SK-N-SH (cell line): ENCODE results near the gene ADGRG2. TPM values are rescaled to one million over a fixed set of nuclear protein-coding genes. Genes with fewer than 3 reads are reported as not detected.
"Not testable (repeated sequence)": the region's sequence is repeated elsewhere in the genome, so short reads cannot be mapped to it uniquely, and the experiment has no call there.

Source experiments
- CTCF ChIA-PET: fragments of 300-600, 350-600 bp; formaldehyde crosslinking; extraction: SDS; loops from one replicate; lab custom pipeline; 2021; lab: Yijun Ruan, JAX
- POLR2A ChIA-PET: fragments of 350-600 bp; sonication (Branson Sonifier 250); formaldehyde crosslinking; extraction: SDS; loops from one replicate; lab custom pipeline; 2020; ENCODE audit warnings: antibody characterized with exemption, inconsistent platforms; lab: Yijun Ruan, JAX
- DNase-seq: peaks from one replicate; pipeline ENCODE4 v3.0.0; 2012
- H2AFZ ChIP-seq: fragments of 200-600 bp; sonication (generic); 2 replicates; pipeline ENCODE4 v1.8.1; 2016; ENCODE audit warnings: antibody characterized with exemption, mild to moderate bottlenecking, low read depth
- H3F3A ChIP-seq: fragments of 200-600 bp; sonication (generic); replicated peaks from 2 replicates; pipeline ENCODE3; 2016; ENCODE audit warnings: antibody characterized with exemption, mild to moderate bottlenecking; ENCODE audit not compliant: insufficient read depth
- H3K27ac ChIP-seq, 2 experiments: fragments of 200-500 bp in 1 of 2; fragments of 200-600 bp in 1 of 2; sonication (Bioruptor generic) in 1 of 2; sonication (generic), shearing (Covaris generic) in 1 of 2; 2 replicates each; pipeline versions ENCODE4 v1.5.1 to v1.6.1; 2014 to 2016; ENCODE audit warnings: low read depth in 2 of 2, inconsistent platforms in 1 of 2, low read length in 1 of 2, mild to moderate bottlenecking in 1 of 2, mixed read lengths in 1 of 2
- H3K27me3 ChIP-seq: fragments of 200-600 bp; sonication (generic), shearing (Covaris generic); 2 replicates; pipeline ENCODE4 v1.6.1; 2016; ENCODE audit warnings: mixed run types; ENCODE audit not compliant: insufficient read depth
- H3K36me3 ChIP-seq, 2 experiments: fragments of 200-500 bp in 1 of 2; fragments of 200-600 bp in 1 of 2; sonication (Bioruptor generic) in 1 of 2; sonication (generic) in 1 of 2; replicated peaks in 1 of 2; 2 replicates each; pipeline versions ENCODE3 to v1.5.1; 2014 to 2016; ENCODE audit warnings: low read length in 1 of 2, mild to moderate bottlenecking in 1 of 2; ENCODE audit not compliant: insufficient read depth in 2 of 2, control insufficient read depth in 1 of 2
- H3K4me1 ChIP-seq, 2 experiments: fragments of 200-500 bp in 1 of 2; fragments of 200-600 bp in 1 of 2; sonication (Bioruptor generic) in 1 of 2; sonication (generic), shearing (Covaris generic) in 1 of 2; 2 replicates each; pipeline versions ENCODE4 v1.5.1 to v1.6.1; 2014 to 2016; ENCODE audit warnings: low read depth in 1 of 2, low read length in 1 of 2, mixed run types in 1 of 2; ENCODE audit not compliant: insufficient read depth in 2 of 2, control insufficient read depth in 1 of 2
- H3K4me2 ChIP-seq: fragments of 200-600 bp; sonication (generic), shearing (Covaris generic); 2 replicates; pipeline ENCODE4 v1.6.1; 2017; ENCODE audit warnings: mixed run types
- H3K4me3 ChIP-seq, 2 experiments: fragments of 200-500 bp in 1 of 2; fragments of 200-600 bp in 1 of 2; sonication (Bioruptor generic) in 1 of 2; sonication (generic), shearing (Covaris generic) in 1 of 2; 2 replicates each; pipeline versions ENCODE4 v1.5.1 to v1.8.1; 2014 to 2016; ENCODE audit warnings: low read depth in 2 of 2, inconsistent platforms in 1 of 2, low read length in 1 of 2, mild to moderate bottlenecking in 1 of 2, mixed read lengths in 1 of 2, moderate library complexity in 1 of 2
- H3K79me2 ChIP-seq: fragments of 200-600 bp; sonication (generic); 2 replicates; pipeline ENCODE4 v1.8.1; 2017; ENCODE audit warnings: mild to moderate bottlenecking; ENCODE audit not compliant: insufficient read depth
- H3K9ac ChIP-seq: fragments of 200-600 bp; sonication (generic); 2 replicates; pipeline ENCODE4 v1.6.1; 2017; ENCODE audit warnings: mixed run types
- H3K9me2 ChIP-seq: fragments of 200-600 bp; sonication (generic); 2 replicates; pipeline ENCODE4 v1.6.1; 2017; ENCODE audit warnings: mixed run types
- H3K9me3 ChIP-seq: fragments of 200-600 bp; sonication (generic); 2 replicates; pipeline ENCODE4 v1.6.1; 2017; ENCODE audit warnings: mixed run types, mild to moderate bottlenecking, moderate library complexity
- H4K20me1 ChIP-seq: fragments of 200-600 bp; sonication (generic); 2 replicates; pipeline ENCODE4 v1.6.1; 2017; ENCODE audit warnings: mild to moderate bottlenecking, mixed run types; ENCODE audit not compliant: insufficient read depth
- CHD2 ChIP-seq: fragments of 150-350 bp; IDR thresholded peaks from 2 replicates; pipeline ENCODE4 v1.6.1; 2018; ENCODE audit warnings: low read length; ENCODE audit not compliant: partially characterized antibody
- CTCF ChIP-seq: fragments of 200-600 bp; sonication (generic); IDR thresholded peaks from 2 replicates; pipeline ENCODE4 v1.6.1; 2017; ENCODE audit warnings: antibody characterized with exemption, mild to moderate bottlenecking, moderate library complexity
- EZH2phosphoT487 ChIP-seq: fragments of 200-600 bp; sonication (generic); IDR thresholded peaks from 2 replicates; pipeline ENCODE4 v1.6.1; 2017; ENCODE audit warnings: low read depth, mixed run types, mild to moderate bottlenecking, antibody characterized with exemption, moderate library complexity, borderline replicate concordance
- GABPA ChIP-seq: IDR thresholded peaks from 2 replicates; pipeline ENCODE4 v1.4.0; 2012; ENCODE audit warnings: low read depth, mild to moderate bottlenecking
- NRF1 ChIP-seq: IDR thresholded peaks from 2 replicates; pipeline ENCODE4 v1.6.1; 2012; ENCODE audit warnings: low read depth, mild to moderate bottlenecking, low read length
- PBX3 ChIP-seq: IDR thresholded peaks from 2 replicates; pipeline ENCODE4; 2012
- POLR2AphosphoS5 ChIP-seq: IDR thresholded peaks from 2 replicates; pipeline ENCODE4 v1.6.1; 2012; ENCODE audit warnings: low read depth, low read length
- RAD21 ChIP-seq: IDR thresholded peaks from 2 replicates; pipeline ENCODE4 v1.6.1; 2012; ENCODE audit warnings: mild to moderate bottlenecking, low read length
- SIN3A ChIP-seq: IDR thresholded peaks from 2 replicates; pipeline ENCODE4 v1.6.1; 2012; ENCODE audit warnings: low read depth, mild to moderate bottlenecking, low read length, moderate library complexity, borderline replicate concordance
- SMC3 ChIP-seq: IDR thresholded peaks from 2 replicates; pipeline ENCODE4 v1.6.1; 2012; ENCODE audit warnings: low read depth, low read length, improper control_type of control experiment
- USF1 ChIP-seq: IDR thresholded peaks from 2 replicates; pipeline ENCODE4 v1.4.0; 2012; ENCODE audit warnings: low read depth, borderline replicate concordance
- YY1 ChIP-seq: IDR thresholded peaks from 2 replicates; pipeline ENCODE4 v1.4.0; 2012; ENCODE audit warnings: low read depth, mild to moderate bottlenecking
- WGBS: methylation state at CpG from one replicate; pipeline ENCODE4 v1.1.6; 2017; ENCODE audit warnings: low lambda C conversion rate; 5-methylcytosine and 5-hydroxymethylcytosine counted together
- polyA plus RNA-seq, 3 experiments: library from polyadenylated mRNA; depleted of rRNA; stranded (reverse); fragments of >200 nt; gene quantifications; 2 replicates each; pipeline ENCODE4 v1.2.3, GENCODE V29; 2012
- TF ChIP-seq, protein P1 (sequence below): fragments of 150-350 bp; IDR thresholded peaks from 2 replicates; pipeline ENCODE4 v1.6.1; 2016; ENCODE audit warnings: mild to moderate bottlenecking, low read depth, low read length

ADGRG2 gene
- polyA plus RNA-seq, 1 of the 3 experiments (the other 2 are of a cell fraction), result 0.08 TPM

GRCh38 chrX:19019996-19020395 is 102.3 kb downstream of the ADGRG2 start:
- 41% methylated on average over 2 of the region's 2 CpGs for WGBS
- H3K27ac ChIP-seq, result no peak overlapping the region
- H3K9me3 ChIP-seq, result no peaks in the 10 kb centered on the region
- no peaks in the 10 kb centered on the region for H3K4me1 ChIP-seq
- H2AFZ ChIP-seq, result no peak overlapping the region
- no peak overlapping the region for H3K4me2 ChIP-seq
- no peak overlapping the region for H3K4me3 ChIP-seq
- no peak overlapping the region for H3K9ac ChIP-seq
- H3K36me3 ChIP-seq, result no peaks in the 10 kb centered on the region
- no peaks in the 10 kb centered on the region for H3K9me2 ChIP-seq
- no peaks in the 10 kb centered on the region for H3K79me2 ChIP-seq
- H3K27me3 ChIP-seq, result no peaks in the 10 kb centered on the region
- no peaks in the 10 kb centered on the region for H4K20me1 ChIP-seq
- CTCF ChIA-PET, result interaction anchor here (3.9 kb wide), 1 partner anchor 19 kb away, joined by 30 read pairs; no protein-coding TSS in a partner anchor
- H3F3A ChIP-seq, result no peaks in the 10 kb centered on the region
- DNase-seq, result no peak
- POLR2A ChIA-PET, result no interaction called here
- TF ChIP-seq POLR2AphosphoS5, result no peak
- TF ChIP-seq CHD2, result no peak
- TF ChIP-seq, protein P1, sequence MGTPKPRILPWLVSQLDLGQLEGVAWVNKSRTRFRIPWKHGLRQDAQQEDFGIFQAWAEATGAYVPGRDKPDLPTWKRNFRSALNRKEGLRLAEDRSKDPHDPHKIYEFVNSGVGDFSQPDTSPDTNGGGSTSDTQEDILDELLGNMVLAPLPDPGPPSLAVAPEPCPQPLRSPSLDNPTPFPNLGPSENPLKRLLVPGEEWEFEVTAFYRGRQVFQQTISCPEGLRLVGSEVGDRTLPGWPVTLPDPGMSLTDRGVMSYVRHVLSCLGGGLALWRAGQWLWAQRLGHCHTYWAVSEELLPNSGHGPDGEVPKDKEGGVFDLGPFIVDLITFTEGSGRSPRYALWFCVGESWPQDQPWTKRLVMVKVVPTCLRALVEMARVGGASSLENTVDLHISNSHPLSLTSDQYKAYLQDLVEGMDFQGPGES, result no peak
- TF ChIP-seq EZH2phosphoT487, result no peak
- no peak for TF ChIP-seq USF1
- no peak for TF ChIP-seq NRF1
- TF ChIP-seq YY1, result no peak
- no peak for TF ChIP-seq GABPA
- TF ChIP-seq RAD21, result no peak
- no peak for TF ChIP-seq SIN3A
- TF ChIP-seq PBX3, result no peak
- TF ChIP-seq, all 33 proteins: peak for 0

- ChIA-PET CTCF (interaction anchor here (0.7 to 6.3 kb wide), 26 partner anchors 11 to 630 kb away, joined by 3 to 52 read pairs (median 4); no protein-coding TSS in a partner anchor), POLR2A (no interaction called here)
- no peaks in the 10 kb centered on the region for H3K27me3 ChIP-seq
- H3K4me2 ChIP-seq, result no peak overlapping the region
- no peaks in the 10 kb centered on the region for H3K4me1 ChIP-seq
- WGBS, result 17% methylated on average over 3 of the region's 3 CpGs
- peak; percentile 78 for TF ChIP-seq RAD21
- TF ChIP-seq CTCF, result peak; percentile 69
- TF ChIP-seq EZH2phosphoT487, result no peak
- no peak for TF ChIP-seq PBX3
- peak; percentile 40; the same call in 1 of the 2 replicates for TF ChIP-seq SMC3
- DNase-seq, result peak; percentile 73
- H3K9me2 ChIP-seq, result no peaks in the 10 kb centered on the region
- no peaks in the 10 kb centered on the region for H3K9me3 ChIP-seq
- H3K4me3 ChIP-seq, result no peak overlapping the region
- H3K27ac ChIP-seq, result no peak overlapping the region
- H2AFZ ChIP-seq, result no peak overlapping the region
- H3K9ac ChIP-seq, result no peak overlapping the region
- H3K36me3 ChIP-seq, result no peaks in the 10 kb centered on the region
- no peaks in the 10 kb centered on the region for H3F3A ChIP-seq
- no peaks in the 10 kb centered on the region for H3K79me2 ChIP-seq
- no peaks in the 10 kb centered on the region for H4K20me1 ChIP-seq
These were observed 105.0 kb downstream of the ADGRG2 start for GRCh38 chrX:19017271-19017670.

- H4K20me1 ChIP-seq, H3K79me2 ChIP-seq, H3K36me3 ChIP-seq, H3K9me2 ChIP-seq, H3K9me3 ChIP-seq, H3F3A ChIP-seq, H3K4me3 ChIP-seq, H3K27me3 ChIP-seq, H3K27ac ChIP-seq, H2AFZ ChIP-seq, H3K4me2 ChIP-seq, DNase-seq, H3K4me1 ChIP-seq, POLR2A ChIA-PET, H3K9ac ChIP-seq: not testable (repeated sequence)
- CTCF ChIA-PET, result interaction anchor here (0.8 to 6.3 kb wide), 22 partner anchors 12 to 626 kb away, joined by 3 to 52 read pairs (median 4); no protein-coding TSS in a partner anchor
- WGBS, result 53% methylated on average over 4 of the region's 8 CpGs
These were observed 105.7 kb downstream of the ADGRG2 start for GRCh38 chrX:19016614-19017013.
